ENCODE results near the gene CST9.

GRCh38 chr20:23631226-23631822, 25.6 kb upstream of the CST9 start:
- no peak for TF ChIP-seq POLR2AphosphoS5 (IDR thresholded peaks at IDR 0.05)
- TF ChIP-seq CTCF (IDR thresholded peaks at IDR 0.05), result no peak
- no peak for TF ChIP-seq POLR2A (IDR thresholded peaks at IDR 0.05)
